SJCRH30 (cell line): ENCODE results near the gene PPDPF. TPM values are rescaled to one million over a fixed set of nuclear protein-coding genes. Genes with fewer than 3 reads are reported as not detected.
A peak's percentile ranks its signal among the peaks of the same experiment; 100 is the strongest.
"Not testable (repeated sequence)": the region's sequence is repeated elsewhere in the genome, so short reads cannot be mapped to it uniquely, and the experiment has no call there.

ENCODE experiments used
- DNase-seq, 2 experiments: peaks; one replicate each; pipeline ENCODE4 v3.0.0-alpha.2; 2015 to 2020
- H3K27ac ChIP-seq: fragments of 250-450 bp; sonication (Bioruptor Pico); 2 replicates; pipeline ENCODE4 v1.5.1; 2020; ENCODE audit warnings: mild to moderate bottlenecking, moderate library complexity
- H3K27me3 ChIP-seq: fragments of 250-450 bp; sonication (Bioruptor Pico); 2 replicates; pipeline ENCODE4 v1.5.1; 2020; ENCODE audit warnings: mild to moderate bottlenecking, moderate library complexity
- H3K36me3 ChIP-seq: fragments of 250-450 bp; sonication (Bioruptor Pico); 2 replicates; pipeline ENCODE4 v1.5.1; 2020; ENCODE audit warnings: mild to moderate bottlenecking, moderate library complexity
- H3K4me1 ChIP-seq: fragments of 250-450 bp; sonication (Bioruptor Pico); 2 replicates; pipeline ENCODE4 v1.5.1; 2020; ENCODE audit warnings: mild to moderate bottlenecking, moderate library complexity
- H3K4me3 ChIP-seq: fragments of 250-450 bp; sonication (Bioruptor Pico); 2 replicates; pipeline ENCODE4 v1.5.1; 2020; ENCODE audit warnings: mild to moderate bottlenecking, moderate library complexity
- H3K9me3 ChIP-seq: fragments of 250-450 bp; sonication (Bioruptor Pico); replicated peaks from 2 replicates; pipeline ENCODE4 v1.5.1; 2020; ENCODE audit warnings: mild to moderate bottlenecking, moderate library complexity
- total RNA-seq: library from RNA; depleted of rRNA; stranded (reverse); fragments of >200 nt; shearing (Covaris generic); gene quantifications from 2 replicates; pipeline ENCODE4 v1.2.3, GENCODE V29; 2014

Gene PPDPF
- total RNA-seq, 1 experiment from 2014 or later = 171 TPM

DNA sequence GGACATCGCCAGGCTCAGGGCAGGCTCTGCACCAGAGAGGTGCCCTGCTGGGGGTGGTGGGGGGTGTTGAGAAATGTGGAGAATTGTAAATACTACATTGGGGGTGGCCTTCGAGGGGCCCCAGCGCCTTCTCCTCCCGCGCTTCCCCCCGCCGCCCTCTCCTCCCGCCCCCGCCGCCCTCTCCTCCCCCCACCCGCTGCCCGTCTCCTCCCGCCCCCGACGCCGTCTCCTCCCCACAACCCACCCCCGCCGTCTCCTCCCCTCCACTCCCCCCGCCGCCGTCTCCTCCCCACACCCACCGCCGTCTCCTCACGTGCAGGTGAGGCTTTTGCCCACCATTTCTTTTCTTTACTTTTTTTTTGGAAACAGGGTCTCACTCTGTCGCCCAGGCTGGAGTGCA, 28.5 kb downstream of the PPDPF start:
- DNase-seq = no peak
- H3K4me1 ChIP-seq = peaks cover 8% of the 10 kb centered on the region; the same call in 1 of the 2 replicates
- H3K9me3 ChIP-seq = no peaks in the 10 kb centered on the region
- no peak overlapping the region for H3K4me3 ChIP-seq
- H3K27ac ChIP-seq = no peak overlapping the region
- peaks cover 59% of the 10 kb centered on the region for H3K27me3 ChIP-seq
- no peaks in the 10 kb centered on the region for H3K36me3 ChIP-seq

DNA sequence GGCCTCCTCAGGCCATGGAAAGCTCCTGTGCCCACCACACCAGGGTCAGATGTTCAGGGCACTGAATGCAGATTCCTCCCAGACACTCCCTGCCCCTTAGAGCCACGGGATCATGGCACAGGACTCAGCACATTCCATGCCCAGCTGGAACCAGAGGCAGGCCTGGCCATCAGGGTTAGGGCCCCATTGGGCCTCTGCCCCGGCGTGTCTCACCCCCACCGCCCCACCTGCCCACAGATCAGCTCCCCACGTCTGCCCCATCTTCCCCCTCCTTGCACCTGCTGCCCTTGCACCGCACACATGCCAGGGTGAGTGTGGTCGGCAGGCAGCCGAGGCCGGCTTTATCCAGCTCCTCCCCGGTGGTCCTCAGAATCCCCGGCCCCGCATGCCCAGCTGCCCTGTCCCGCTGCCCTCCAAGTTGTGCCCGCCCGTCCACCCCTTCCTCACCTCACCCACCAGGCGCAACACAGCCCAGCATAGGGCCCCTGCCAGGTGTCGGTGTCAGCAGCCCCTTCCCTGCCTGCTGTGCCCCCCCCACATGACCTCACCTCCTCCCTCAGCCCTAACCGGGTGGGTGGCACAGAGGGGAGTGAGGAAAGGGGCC, 29.2 kb downstream of the PPDPF start:
- DNase-seq = no peak
- Histone ChIP-seq H3K27me3 (peaks cover 51% of the 10 kb centered on the region), H3K9me3 (no peaks in the 10 kb centered on the region), H3K36me3 (no peaks in the 10 kb centered on the region), H3K4me1 (peaks cover 8% of the 10 kb centered on the region; the same call in 1 of the 2 replicates), H3K27ac (no peak overlapping the region), H3K4me3 (no peak overlapping the region)

DNA sequence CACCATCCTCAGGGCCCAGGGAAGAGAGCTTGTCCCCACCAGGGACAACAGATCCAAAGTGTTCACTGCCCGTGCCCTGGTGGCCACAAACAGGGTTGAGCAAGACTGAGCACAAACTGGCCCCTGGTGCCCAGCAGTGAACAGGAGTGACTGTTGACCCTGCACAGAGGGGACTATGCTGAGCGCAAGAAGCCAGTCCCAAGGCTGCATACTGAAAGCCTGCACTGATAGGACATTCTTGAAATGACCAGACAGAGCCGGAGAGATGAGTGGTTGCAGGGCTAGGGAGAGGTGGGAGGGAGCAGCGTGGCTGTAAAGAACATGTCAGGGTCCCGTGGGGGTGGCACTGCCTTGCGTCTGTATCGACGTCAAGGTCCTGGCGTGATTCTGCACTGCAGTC, 30.5 kb downstream of the PPDPF start:
- H3K4me1 ChIP-seq = peaks cover 8% of the 10 kb centered on the region; the same call in 1 of the 2 replicates
- H3K27me3 ChIP-seq = peaks cover 40% of the 10 kb centered on the region
- H3K9me3 ChIP-seq = no peaks in the 10 kb centered on the region
- no peaks in the 10 kb centered on the region for H3K36me3 ChIP-seq
- H3K27ac ChIP-seq = no peak overlapping the region
- H3K4me3 ChIP-seq = no peak overlapping the region
- no peak for DNase-seq

DNA sequence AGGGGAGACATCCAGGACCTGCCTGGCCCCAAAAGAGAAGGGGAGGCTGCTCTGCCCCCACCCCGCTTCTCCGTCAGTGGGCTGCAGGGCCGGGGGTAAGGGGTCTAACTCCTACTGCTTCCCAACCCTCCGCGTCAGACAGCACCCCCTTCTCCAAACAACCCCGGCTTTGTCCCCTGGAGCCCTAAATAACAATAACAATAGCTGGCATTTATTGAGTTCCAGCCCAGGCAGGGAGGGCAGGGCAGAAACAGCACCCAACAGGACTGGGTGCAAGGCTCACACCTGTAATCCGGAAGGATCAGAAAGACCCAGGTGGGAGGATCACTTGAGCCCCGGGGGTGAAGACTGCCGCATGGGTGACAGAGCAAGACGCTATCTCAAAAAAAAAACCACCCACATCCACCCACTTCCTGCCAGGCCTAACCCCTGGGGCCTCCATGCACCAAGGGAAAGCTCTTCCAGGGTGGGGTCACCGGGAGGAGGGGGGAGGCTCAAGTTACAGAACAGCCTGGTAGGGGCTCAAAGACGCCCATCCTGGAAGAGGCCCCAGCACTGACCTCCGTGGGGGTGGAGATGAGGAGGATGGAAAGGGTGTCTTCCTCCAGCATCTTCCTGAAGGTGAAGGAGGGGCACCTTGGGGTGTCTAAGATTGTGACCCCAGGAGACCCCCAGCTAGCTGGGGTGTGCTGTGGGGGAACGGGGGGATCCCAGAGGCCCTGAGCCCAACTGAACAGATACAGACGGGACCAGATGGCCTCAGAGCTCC, 32.1 kb downstream of the PPDPF start:
- no peaks in the 10 kb centered on the region for H3K36me3 ChIP-seq
- H3K4me3 ChIP-seq = no peak overlapping the region
- no peak overlapping the region for H3K27ac ChIP-seq
- no peaks in the 10 kb centered on the region for H3K9me3 ChIP-seq
- H3K4me1 ChIP-seq = peaks cover 8% of the 10 kb centered on the region; the same call in 1 of the 2 replicates
- peaks cover 30% of the 10 kb centered on the region for H3K27me3 ChIP-seq
- DNase-seq = peak in 1 of 2 experiments; percentile 66

DNA sequence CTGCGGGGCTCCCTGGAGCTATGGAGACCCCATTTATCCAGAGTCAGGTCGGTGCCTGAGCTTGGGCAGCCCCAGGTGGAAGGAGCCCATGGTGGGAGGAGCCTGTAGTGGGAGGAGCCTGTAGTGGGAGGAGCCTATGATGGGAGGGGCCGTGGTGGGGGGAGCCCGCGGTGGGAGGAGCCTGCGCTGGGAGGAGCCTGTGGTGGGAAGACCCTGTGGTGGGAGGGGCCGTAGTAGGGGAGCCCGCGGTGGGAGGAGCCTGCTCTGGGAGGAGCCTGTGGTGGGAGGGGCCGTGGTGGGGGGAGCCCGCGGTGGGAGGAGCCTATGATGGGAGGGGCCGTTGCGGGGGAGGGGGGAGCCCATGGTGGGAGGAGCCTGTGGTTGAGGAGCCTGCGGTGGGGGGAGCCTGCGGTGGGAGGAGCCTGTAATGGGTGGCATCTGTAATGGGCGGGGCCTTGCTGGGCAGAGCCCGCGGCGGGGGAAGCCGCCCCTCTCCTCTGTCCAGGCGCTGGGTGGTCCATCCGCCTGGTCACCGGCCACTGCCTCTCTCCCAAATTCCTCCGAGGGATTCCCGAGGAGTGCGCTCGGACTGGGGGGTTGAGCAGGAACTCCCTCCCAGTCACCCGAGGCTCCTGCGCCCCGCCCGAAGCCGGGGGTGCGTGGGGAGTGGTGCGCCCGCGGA, 32.8 kb downstream of the PPDPF start:
- H3K27me3 ChIP-seq = peaks cover 24% of the 10 kb centered on the region
- peak; percentile 74 to 75 for DNase-seq
- no peaks in the 10 kb centered on the region for H3K36me3 ChIP-seq
- no peak overlapping the region for H3K27ac ChIP-seq
- no peaks in the 10 kb centered on the region for H3K9me3 ChIP-seq
- no peak overlapping the region for H3K4me3 ChIP-seq
- peaks cover 8% of the 10 kb centered on the region; the same call in 1 of the 2 replicates for H3K4me1 ChIP-seq

DNA sequence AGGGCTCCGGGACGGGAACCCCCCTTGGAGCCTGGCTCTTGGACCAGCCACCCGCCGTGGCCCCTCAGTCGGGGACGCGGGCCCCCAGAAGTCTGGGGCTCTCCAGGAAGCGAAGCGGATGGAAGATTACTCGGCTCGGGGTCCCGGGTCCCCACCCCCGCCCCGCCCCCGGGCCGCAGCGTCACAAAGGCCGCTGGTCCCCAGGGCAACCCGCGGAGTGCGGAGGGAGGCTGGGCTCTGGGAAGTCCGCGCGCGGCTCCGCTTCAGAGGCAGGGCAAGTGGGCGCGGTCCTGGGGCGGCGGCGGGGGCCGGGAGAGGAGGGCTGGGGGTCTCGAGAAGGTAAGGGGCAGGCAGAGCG, 33.3 kb downstream of the PPDPF start, which contains the start of gene FNDC11:
Gene FNDC11 (plus strand): TSS at position 227 of the 358 bp plus-strand sequence. CDS start 1,505 bp downstream, outside the sequence.
- no peaks in the 10 kb centered on the region for H3K9me3 ChIP-seq
- DNase-seq = no peak
- H3K27ac ChIP-seq = no peak within 1 kb of the TSS
- peaks cover 20% of the 10 kb centered on the region for H3K27me3 ChIP-seq
- H3K4me1 ChIP-seq = peaks cover 8% of the 10 kb centered on the region; the same call in 1 of the 2 replicates
- no peak within 1 kb of the TSS for H3K4me3 ChIP-seq
- no peaks in the 10 kb centered on the region for H3K36me3 ChIP-seq

DNA sequence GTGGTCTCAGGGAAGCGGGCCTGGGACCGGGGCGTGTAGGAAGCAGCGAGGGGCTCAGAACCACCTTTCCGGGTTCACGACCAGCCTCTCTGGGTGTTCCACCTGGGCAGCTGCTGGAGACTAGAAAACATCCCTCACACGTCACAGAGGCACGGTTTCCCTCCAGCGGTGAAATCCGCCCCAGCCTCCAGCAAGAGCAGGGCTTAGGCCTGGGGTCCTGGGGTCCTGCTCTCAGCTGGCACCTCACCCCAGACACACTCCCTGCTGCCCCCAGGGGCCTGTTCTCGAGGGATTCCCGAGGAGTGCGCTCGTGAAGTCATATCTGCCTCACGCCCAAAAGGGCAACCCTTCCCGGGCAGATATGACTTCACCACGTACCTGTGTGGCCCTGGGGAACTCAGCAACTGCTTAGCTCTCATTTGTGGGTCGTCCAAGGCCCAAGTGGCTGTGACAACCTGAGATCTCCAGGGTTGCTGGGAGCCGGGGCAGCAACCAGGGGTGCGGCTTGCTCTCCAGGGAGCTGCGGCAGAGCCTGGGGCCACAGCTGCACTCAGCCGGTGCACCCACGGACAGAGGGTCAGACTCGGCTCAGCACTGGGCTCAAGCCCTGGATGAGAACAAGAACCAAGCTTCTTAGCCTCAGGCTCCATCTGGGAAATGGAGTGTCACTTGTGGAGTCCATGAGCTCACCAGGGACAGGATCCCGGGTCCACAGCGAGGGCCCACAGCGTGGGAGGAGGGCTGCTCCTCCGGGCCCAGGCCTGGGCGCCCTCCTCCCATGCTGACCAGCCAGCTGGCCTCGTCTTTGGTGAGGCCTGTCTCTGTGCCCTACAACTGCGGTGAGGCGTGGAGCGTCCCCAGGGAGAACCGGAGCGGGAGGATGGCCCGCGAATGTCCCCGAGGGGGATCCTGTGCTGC, 34.1 kb downstream of the PPDPF start:
- H3K4me3 ChIP-seq = no peak overlapping the region
- peaks cover 17% of the 10 kb centered on the region for H3K27me3 ChIP-seq
- peaks cover 8% of the 10 kb centered on the region; the same call in 1 of the 2 replicates for H3K4me1 ChIP-seq
- DNase-seq = no peak
- no peaks in the 10 kb centered on the region for H3K9me3 ChIP-seq
- no peaks in the 10 kb centered on the region for H3K36me3 ChIP-seq
- H3K27ac ChIP-seq = no peak overlapping the region

DNA sequence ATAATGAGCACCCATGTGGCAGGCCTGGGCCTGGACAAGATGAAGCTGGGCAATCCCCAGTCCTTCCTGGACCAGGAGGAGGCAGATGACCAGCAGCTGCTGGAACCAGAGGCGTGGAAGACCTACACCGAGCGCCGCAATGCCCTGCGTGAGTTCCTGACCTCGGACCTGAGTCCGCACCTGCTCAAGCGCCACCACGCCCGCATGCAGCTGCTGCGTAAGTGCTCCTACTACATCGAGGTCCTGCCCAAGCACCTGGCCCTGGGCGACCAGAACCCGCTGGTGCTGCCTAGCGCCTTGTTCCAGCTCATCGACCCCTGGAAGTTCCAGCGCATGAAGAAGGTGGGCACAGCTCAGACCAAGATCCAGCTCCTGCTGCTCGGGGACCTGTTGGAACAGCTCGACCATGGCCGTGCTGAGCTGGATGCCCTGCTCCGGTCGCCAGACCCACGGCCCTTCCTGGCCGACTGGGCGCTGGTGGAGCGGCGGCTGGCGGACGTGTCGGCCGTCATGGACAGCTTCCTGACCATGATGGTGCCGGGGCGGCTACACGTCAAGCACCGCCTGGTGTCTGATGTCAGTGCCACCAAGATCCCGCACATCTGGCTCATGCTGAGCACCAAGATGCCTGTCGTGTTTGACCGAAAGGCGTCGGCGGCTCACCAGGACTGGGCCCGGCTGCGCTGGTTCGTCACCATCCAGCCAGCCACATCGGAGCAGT, 35.3 kb downstream of the PPDPF start:
- no peak overlapping the region for H3K4me3 ChIP-seq
- H3K36me3 ChIP-seq = no peaks in the 10 kb centered on the region
- no peak for DNase-seq
- H3K27me3 ChIP-seq = peaks cover 5% of the 10 kb centered on the region; the same call in 1 of the 2 replicates
- H3K9me3 ChIP-seq = no peaks in the 10 kb centered on the region
- peaks cover 8% of the 10 kb centered on the region; the same call in 1 of the 2 replicates for H3K4me1 ChIP-seq
- no peak overlapping the region for H3K27ac ChIP-seq

DNA sequence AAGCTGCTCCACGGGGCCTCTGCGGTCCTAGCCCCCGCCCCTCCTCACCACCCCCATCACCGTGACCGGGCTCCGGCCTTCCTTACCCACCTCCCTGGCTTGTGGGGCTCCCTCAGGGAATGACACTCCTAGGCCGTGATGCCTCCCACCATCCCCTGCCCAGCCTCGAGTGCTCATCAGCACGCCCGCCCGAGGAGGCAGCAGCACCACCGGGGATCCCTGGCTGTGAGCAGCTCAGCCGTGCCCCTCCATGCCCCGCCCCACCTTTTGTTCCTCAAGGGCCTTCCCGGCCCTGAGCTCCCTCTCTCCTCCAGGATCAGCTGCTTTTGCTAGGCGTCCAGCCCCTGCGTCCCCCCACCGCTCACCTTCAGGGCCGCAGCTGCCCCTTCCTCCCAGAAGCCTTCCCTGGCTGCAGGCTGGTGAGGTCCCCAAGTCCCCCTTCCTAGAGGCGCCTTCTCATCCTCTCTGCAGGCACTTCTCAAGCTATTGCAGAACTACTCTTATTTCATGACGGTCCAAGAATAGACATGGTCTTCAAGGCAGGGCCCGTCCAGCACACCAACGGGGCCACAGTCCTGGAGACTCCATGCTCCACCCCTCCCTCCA, 36.4 kb downstream of the PPDPF start:
- DNase-seq = no peak
- no peak overlapping the region for H3K27ac ChIP-seq
- H3K4me3 ChIP-seq = no peak overlapping the region
- H3K36me3 ChIP-seq = no peaks in the 10 kb centered on the region
- H3K4me1 ChIP-seq = peaks cover 8% of the 10 kb centered on the region; the same call in 1 of the 2 replicates
- H3K9me3 ChIP-seq = no peaks in the 10 kb centered on the region
- no peaks in the 10 kb centered on the region; the same call in 1 of the 2 replicates for H3K27me3 ChIP-seq

DNA sequence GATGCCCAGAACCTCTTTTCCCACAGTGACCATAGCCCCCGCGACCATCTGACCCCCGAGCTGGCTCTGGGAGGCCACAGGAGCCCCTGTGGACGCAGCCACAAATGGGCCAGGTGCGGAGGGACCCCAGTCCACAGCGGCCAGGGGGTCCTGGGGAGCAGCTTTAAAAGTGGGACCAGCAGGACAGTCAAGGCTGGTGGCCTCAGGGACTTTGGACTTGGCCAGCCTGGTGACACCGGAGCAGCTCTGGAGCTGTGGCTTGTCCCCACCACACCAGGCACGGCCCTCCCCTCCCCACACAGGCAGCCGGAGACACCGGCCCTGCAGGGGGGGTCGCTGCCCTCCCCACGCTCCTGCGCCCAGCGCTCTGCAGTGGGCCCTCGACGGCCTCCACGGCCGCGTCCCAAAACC, 36.9 kb downstream of the PPDPF start:
- Histone ChIP-seq H3K27me3 (no peaks in the 10 kb centered on the region; the same call in 1 of the 2 replicates), H3K4me1 (peaks cover 6% of the 10 kb centered on the region; the same call in 1 of the 2 replicates), H3K9me3 (no peaks in the 10 kb centered on the region), H3K4me3 (no peak overlapping the region), H3K27ac (no peak overlapping the region), H3K36me3 (no peaks in the 10 kb centered on the region)
- DNase-seq = no peak

DNA sequence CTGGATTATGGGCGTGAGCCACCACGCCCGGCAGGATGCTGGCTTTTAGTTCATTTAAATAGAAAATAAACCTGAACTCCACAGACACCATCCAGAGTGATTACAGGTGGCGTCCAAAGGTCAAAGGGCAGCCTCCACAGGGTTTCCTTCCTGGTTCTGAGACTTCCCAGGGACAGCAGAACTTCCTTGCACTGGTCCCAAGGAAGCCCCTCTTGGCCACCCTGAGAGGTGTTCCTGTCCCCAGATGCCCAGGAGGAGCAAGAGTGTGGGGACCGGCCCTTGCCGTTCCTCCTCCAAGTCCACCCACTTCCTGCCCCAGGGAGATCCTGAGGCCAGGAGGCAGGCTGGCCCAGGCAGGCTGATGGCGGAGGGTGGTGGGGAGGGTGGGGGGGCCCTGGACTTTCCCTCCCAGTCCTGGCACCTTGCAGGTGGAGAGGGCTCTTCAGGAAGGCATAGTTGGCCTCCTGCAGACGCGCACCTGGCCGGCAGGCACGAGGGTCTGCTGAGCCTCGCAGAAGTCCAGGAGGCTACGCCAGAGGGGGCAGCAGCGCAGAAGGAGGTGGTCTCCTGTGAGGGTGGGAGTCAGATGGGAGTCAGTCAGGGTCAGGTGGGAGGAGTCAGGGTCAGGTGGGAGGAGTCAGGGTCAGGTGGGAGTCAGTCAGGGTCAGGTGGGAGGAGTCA, 38.4 kb downstream of the PPDPF start:
- no peak for DNase-seq
- no peak overlapping the region for H3K4me3 ChIP-seq
- H3K36me3 ChIP-seq = no peaks in the 10 kb centered on the region
- no peaks in the 10 kb centered on the region; the same call in 1 of the 2 replicates for H3K27me3 ChIP-seq
- no peaks in the 10 kb centered on the region for H3K4me1 ChIP-seq
- H3K27ac ChIP-seq = no peak overlapping the region
- no peaks in the 10 kb centered on the region for H3K9me3 ChIP-seq

DNA sequence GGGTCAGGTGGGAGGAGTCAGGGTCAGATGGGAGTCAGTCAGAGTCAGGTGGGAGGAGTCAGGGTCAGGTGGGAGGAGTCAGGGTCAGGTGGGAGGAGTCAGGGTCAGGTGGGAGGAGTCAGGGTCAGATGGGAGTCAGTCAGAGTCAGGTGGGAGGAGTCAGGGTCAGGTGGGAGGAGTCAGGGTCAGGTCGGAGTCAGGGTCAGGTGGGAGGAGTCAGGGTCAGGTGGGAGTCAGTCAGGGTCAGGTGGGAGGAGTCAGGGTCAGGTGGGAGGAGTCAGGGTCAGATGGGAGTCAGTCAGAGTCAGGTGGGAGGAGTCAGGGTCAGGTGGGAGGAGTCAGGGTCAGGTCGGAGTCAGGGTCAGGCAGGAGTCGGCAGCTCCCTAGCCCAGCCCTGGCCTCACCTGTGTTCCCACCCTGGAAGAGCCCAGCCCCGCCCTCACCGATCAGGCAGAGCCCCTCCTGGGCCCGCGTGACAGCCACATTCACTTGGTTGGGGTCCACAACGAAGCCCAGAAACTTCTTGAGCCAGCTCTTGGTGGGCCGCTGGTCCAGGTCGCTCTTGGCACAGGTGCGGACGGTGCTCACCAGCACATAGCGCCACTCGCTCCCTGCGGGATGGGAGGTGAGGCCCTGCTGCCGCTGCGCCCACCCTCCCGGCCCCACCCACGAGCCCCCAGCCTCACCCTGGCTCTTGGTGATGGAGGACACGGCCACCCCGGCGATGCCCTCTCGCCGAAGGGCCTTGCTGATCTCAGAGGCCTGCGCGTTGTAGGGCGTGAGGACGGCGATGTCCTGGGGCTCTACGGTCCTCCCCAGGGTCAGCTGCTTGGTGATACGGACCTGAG, 39.1 kb downstream of the PPDPF start:
- not testable (repeated sequence) for DNase-seq, H3K4me1 ChIP-seq, H3K36me3 ChIP-seq, H3K4me3 ChIP-seq, H3K27ac ChIP-seq, H3K9me3 ChIP-seq, H3K27me3 ChIP-seq
